H9 (cell line): ENCODE results near the gene SCRN3. TPM values are rescaled to one million over a fixed set of nuclear protein-coding genes. Genes with fewer than 3 reads are reported as not detected.
"Not testable (repeated sequence)": the region's sequence is repeated elsewhere in the genome, so short reads cannot be mapped to it uniquely, and the experiment has no call there.

Experiments
- DNase-seq: peaks from one replicate; pipeline ENCODE4 v3.0.0-alpha.2; 2017
- H2AFZ ChIP-seq: one replicate; pipeline ENCODE4 v1.6.1; 2013; ENCODE audit warnings: mild to moderate bottlenecking, low read length, control low read depth, moderate library complexity
- H2AK5ac ChIP-seq: 2 replicates; pipeline ENCODE4 v1.6.1; 2013; ENCODE audit warnings: low read length, control low read depth, mixed read lengths; ENCODE audit not compliant: insufficient read length
- H2BK120ac ChIP-seq: one replicate; pipeline ENCODE4 v1.6.1; 2013; ENCODE audit warnings: low read depth, mild to moderate bottlenecking, low read length, control low read depth, inconsistent platforms; ENCODE audit not compliant: poor library complexity, severe bottlenecking
- H2BK12ac ChIP-seq: 2 replicates; pipeline ENCODE4 v1.6.1; 2013; ENCODE audit warnings: low read length, control low read depth, mixed read lengths, low read depth; ENCODE audit not compliant: insufficient read length
- H2BK15ac ChIP-seq: 2 replicates; pipeline ENCODE4 v1.6.1; 2013; ENCODE audit warnings: low read depth, low read length, control low read depth
- H2BK20ac ChIP-seq: one replicate; pipeline ENCODE4 v1.6.1; 2013; ENCODE audit warnings: low read depth, mild to moderate bottlenecking, low read length, control low read depth, inconsistent platforms; ENCODE audit not compliant: poor library complexity, severe bottlenecking
- H2BK5ac ChIP-seq: 2 replicates; pipeline ENCODE4 v1.6.1; 2013; ENCODE audit warnings: low read length, control low read depth, mixed read lengths; ENCODE audit not compliant: insufficient read length
- H3K14ac ChIP-seq: 2 replicates; pipeline ENCODE4 v1.6.1; 2013; ENCODE audit warnings: low read length, control low read depth; ENCODE audit not compliant: insufficient read depth
- H3K18ac ChIP-seq: 2 replicates; pipeline ENCODE4 v1.6.1; 2013; ENCODE audit warnings: low read depth, mild to moderate bottlenecking, mixed read lengths, low read length, control low read depth; ENCODE audit not compliant: insufficient read length
- H3K23ac ChIP-seq: 2 replicates; pipeline ENCODE4 v1.6.1; 2013; ENCODE audit warnings: low read length, control low read depth, mixed read lengths, low read depth; ENCODE audit not compliant: insufficient read length
- H3K23me2 ChIP-seq: 2 replicates; pipeline ENCODE4 v1.6.1; 2013; ENCODE audit warnings: low read depth, mild to moderate bottlenecking, mixed read lengths, low read length, control low read depth; ENCODE audit not compliant: insufficient read length, poor library complexity, severe bottlenecking
- H3K27ac ChIP-seq: 2 replicates; pipeline ENCODE4 v1.5.1; 2013; ENCODE audit warnings: low read length, control low read depth, mixed read lengths, low read depth; ENCODE audit not compliant: insufficient read length
- H3K27me3 ChIP-seq: 2 replicates; pipeline ENCODE4 v1.6.1; 2013; ENCODE audit warnings: low read length, control low read depth, inconsistent platforms; ENCODE audit not compliant: insufficient read depth
- H3K4ac ChIP-seq: 2 replicates; pipeline ENCODE4 v1.6.1; 2013; ENCODE audit warnings: low read depth, mild to moderate bottlenecking, control low read depth, inconsistent platforms, low read length, moderate library complexity
- H3K4me1 ChIP-seq: 2 replicates; pipeline ENCODE4 v1.6.1; 2013; ENCODE audit warnings: low read length, control low read depth, inconsistent platforms; ENCODE audit not compliant: insufficient read depth
- H3K4me2 ChIP-seq: 2 replicates; pipeline ENCODE4 v1.6.1; 2013; ENCODE audit warnings: low read length, control low read depth, mixed read lengths; ENCODE audit not compliant: insufficient read length, insufficient read depth
- H3K56ac ChIP-seq: 2 replicates; pipeline ENCODE4 v1.6.1; 2013; ENCODE audit warnings: low read depth, mild to moderate bottlenecking, mixed read lengths, low read length, control low read depth; ENCODE audit not compliant: insufficient read length
- H3K79me1 ChIP-seq: 2 replicates; pipeline ENCODE4 v1.6.1; 2013; ENCODE audit warnings: low read depth, mild to moderate bottlenecking, moderate library complexity, low read length, control low read depth, inconsistent platforms; ENCODE audit not compliant: insufficient read depth, poor library complexity, severe bottlenecking
- H3K79me2 ChIP-seq: 2 replicates; pipeline ENCODE4 v1.6.1; 2013; ENCODE audit warnings: low read length, control low read depth, inconsistent platforms; ENCODE audit not compliant: insufficient read depth
- H3K9ac ChIP-seq: 2 replicates; pipeline ENCODE4 v1.6.1; 2013; ENCODE audit warnings: low read length, control low read depth, mixed read lengths; ENCODE audit not compliant: insufficient read length; ENCODE audit errors: extremely low read depth
- H3K9me3 ChIP-seq: one replicate; pipeline ENCODE4 v1.6.1; 2013; ENCODE audit warnings: low read depth, low read length, inconsistent platforms; ENCODE audit not compliant: control insufficient read depth
- H3T11ph ChIP-seq: one replicate; pipeline ENCODE4 v1.6.1; 2013; ENCODE audit warnings: mild to moderate bottlenecking, low read length, control low read depth, inconsistent platforms
- H4K20me1 ChIP-seq: one replicate; pipeline ENCODE4 v1.6.1; 2013; ENCODE audit not compliant: control insufficient read depth, insufficient read length, insufficient read depth
- H4K5ac ChIP-seq: 2 replicates; pipeline ENCODE4 v1.6.1; 2013; ENCODE audit warnings: low read depth, mild to moderate bottlenecking, mixed read lengths, low read length, control low read depth; ENCODE audit not compliant: insufficient read length
- H4K8ac ChIP-seq: replicated peaks from 2 replicates; pipeline ENCODE4 v1.6.1; 2013; ENCODE audit warnings: low read length, control low read depth, mixed read lengths, low read depth; ENCODE audit not compliant: insufficient read length
- H4K91ac ChIP-seq: 2 replicates; pipeline ENCODE4 v1.6.1; 2013; ENCODE audit warnings: low read depth, mild to moderate bottlenecking, moderate library complexity, mixed read lengths, low read length, control low read depth; ENCODE audit not compliant: insufficient read length
- H3K27ac Mint-ChIP-seq, 3 experiments: 2 replicates in 2 of 3; 3 replicates in 1 of 3; pipeline ENCODE4 v1.8.0; 2020 to 2021; ENCODE audit warnings: mixed read lengths in 3 of 3, mild to moderate bottlenecking in 1 of 3, moderate library complexity in 1 of 3
- H3K27me3 Mint-ChIP-seq: 2 replicates; pipeline ENCODE4 v1.8.0; 2021; ENCODE audit warnings: low read depth, mild to moderate bottlenecking, moderate library complexity, mixed read lengths
- H3K36me3 Mint-ChIP-seq, 3 experiments: 2 replicates in 2 of 3; 3 replicates in 1 of 3; pipeline ENCODE4 v1.8.0; 2020 to 2021; ENCODE audit warnings: low read depth in 3 of 3, mixed read lengths in 3 of 3; ENCODE audit not compliant: insufficient read depth in 1 of 3
- H3K4me1 Mint-ChIP-seq, 2 experiments: 2 replicates each; pipeline ENCODE4 v1.8.0; 2020; ENCODE audit warnings: mixed read lengths in 2 of 2
- H3K4me3 Mint-ChIP-seq, 2 experiments: 2 replicates in 1 of 2; 3 replicates in 1 of 2; pipeline ENCODE4 v1.8.0; 2020 to 2021; ENCODE audit warnings: mild to moderate bottlenecking in 2 of 2, mixed read lengths in 2 of 2, moderate library complexity in 1 of 2
- H3K9me3 Mint-ChIP-seq, 2 experiments: 2 replicates in 1 of 2; 3 replicates in 1 of 2; pipeline ENCODE4 v1.8.0; 2020; ENCODE audit warnings: mild to moderate bottlenecking in 2 of 2, mixed read lengths in 2 of 2, moderate library complexity in 1 of 2
- WGBS: extraction: QIAGEN DNeasy Blood & Tissue Kit; methylation state at CpG from one replicate; pipeline ENCODE4 v1.1.7; 2013; ENCODE audit warnings: missing lambda C conversion rate, low lambda C conversion rate, mixed read lengths; ENCODE audit not compliant: insufficient read length; ENCODE audit errors: extremely low coverage; 5-methylcytosine and 5-hydroxymethylcytosine counted together
- total RNA-seq: library from RNA; stranded (reverse); gene quantifications from 2 replicates; pipeline ENCODE4 v1.2.1, GENCODE V29; 2021
- TF ChIP-seq, protein P1 (sequence below): fragments of 200-600 bp; sonication (generic); conservative IDR thresholded peaks from 3 replicates; pipeline ENCODE4 v1.8.0; 2021; ENCODE audit warnings: antibody characterized with exemption, mild to moderate bottlenecking

The SCRN3 gene
- total RNA-seq, 1 experiment from 2014 or later = 8.7 TPM

- H3K36me3 Mint-ChIP-seq = peaks cover 2 to 6% (median 5%) of the 10 kb centered on the region in 3 experiments; a peak in 5 of 7 replicates
- Histone ChIP-seq H4K91ac (no peak overlapping the region), H3T11ph (no peak overlapping the region), H3K23ac (no peak overlapping the region), H3K18ac (no peak overlapping the region), H4K8ac (no peak overlapping the region), H3K4me2 (no peak overlapping the region), H2BK5ac (no peak overlapping the region), H3K79me2 (no peaks in the 10 kb centered on the region), H3K9me3 (no peaks in the 10 kb centered on the region), H2BK20ac (no peak overlapping the region), H3K79me1 (no peaks in the 10 kb centered on the region), H2AFZ (no peak overlapping the region), H2BK15ac (no peak overlapping the region), H3K9ac (no peak overlapping the region), H2BK12ac (no peak overlapping the region), H2AK5ac (no peak overlapping the region), H3K56ac (no peak overlapping the region), H3K14ac (no peak overlapping the region), H3K27me3 (no peaks in the 10 kb centered on the region), H3K4ac (no peak overlapping the region), H3K27ac (no peak overlapping the region), H4K5ac (no peak overlapping the region), H3K23me2 (no peaks in the 10 kb centered on the region), H3K4me1 (no peaks in the 10 kb centered on the region), H2BK120ac (no peak overlapping the region), H4K20me1 (no peaks in the 10 kb centered on the region)
- TF ChIP-seq, protein P1, sequence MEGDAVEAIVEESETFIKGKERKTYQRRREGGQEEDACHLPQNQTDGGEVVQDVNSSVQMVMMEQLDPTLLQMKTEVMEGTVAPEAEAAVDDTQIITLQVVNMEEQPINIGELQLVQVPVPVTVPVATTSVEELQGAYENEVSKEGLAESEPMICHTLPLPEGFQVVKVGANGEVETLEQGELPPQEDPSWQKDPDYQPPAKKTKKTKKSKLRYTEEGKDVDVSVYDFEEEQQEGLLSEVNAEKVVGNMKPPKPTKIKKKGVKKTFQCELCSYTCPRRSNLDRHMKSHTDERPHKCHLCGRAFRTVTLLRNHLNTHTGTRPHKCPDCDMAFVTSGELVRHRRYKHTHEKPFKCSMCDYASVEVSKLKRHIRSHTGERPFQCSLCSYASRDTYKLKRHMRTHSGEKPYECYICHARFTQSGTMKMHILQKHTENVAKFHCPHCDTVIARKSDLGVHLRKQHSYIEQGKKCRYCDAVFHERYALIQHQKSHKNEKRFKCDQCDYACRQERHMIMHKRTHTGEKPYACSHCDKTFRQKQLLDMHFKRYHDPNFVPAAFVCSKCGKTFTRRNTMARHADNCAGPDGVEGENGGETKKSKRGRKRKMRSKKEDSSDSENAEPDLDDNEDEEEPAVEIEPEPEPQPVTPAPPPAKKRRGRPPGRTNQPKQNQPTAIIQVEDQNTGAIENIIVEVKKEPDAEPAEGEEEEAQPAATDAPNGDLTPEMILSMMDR = no peak
- H3K9me3 Mint-ChIP-seq = no peaks in the 10 kb centered on the region
- H3K4me1 Mint-ChIP-seq = no peaks in the 10 kb centered on the region
- DNase-seq = no peak
- H3K4me3 Mint-ChIP-seq = no peak overlapping the region
- H3K27me3 Mint-ChIP-seq = no peaks in the 10 kb centered on the region
- no peak overlapping the region for H3K27ac Mint-ChIP-seq
- no CpG with 5 or more reads among the region's 3 CpGs for WGBS
Measured at GRCh38 chr2:174385201-174385600, 10.3 kb upstream of the SCRN3 start.

DNA sequence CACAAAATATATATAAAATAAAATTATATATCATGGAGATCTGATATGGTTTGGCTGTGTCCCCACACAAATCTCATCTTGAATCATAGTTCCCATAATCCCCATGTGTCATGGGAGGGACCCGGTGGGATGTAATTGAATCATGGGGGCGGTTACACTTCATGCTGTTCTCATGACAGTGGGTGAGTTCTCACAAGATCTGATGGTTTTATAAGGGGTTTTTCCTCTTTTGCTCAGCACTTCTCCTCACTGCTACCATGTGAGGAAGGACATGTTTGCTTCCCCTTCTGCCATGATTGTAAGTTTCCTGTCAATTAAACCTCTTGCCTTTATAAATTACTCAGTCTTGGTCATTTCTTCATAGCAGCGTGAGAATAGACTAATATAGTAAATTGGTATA, 6.8 kb upstream of the SCRN3 start:
- not testable (repeated sequence) for H2BK15ac ChIP-seq, H2AFZ ChIP-seq, H3K56ac ChIP-seq, H3K4ac ChIP-seq, H3K9ac ChIP-seq, H3T11ph ChIP-seq, H3K79me2 ChIP-seq, H2AK5ac ChIP-seq, H3K4me1 ChIP-seq, H3K14ac ChIP-seq, H3K27ac Mint-ChIP-seq, H4K8ac ChIP-seq, H3K4me1 Mint-ChIP-seq, H4K91ac ChIP-seq, H4K5ac ChIP-seq, H4K20me1 ChIP-seq, H2BK120ac ChIP-seq, H3K4me3 Mint-ChIP-seq, H3K27me3 Mint-ChIP-seq, H3K27ac ChIP-seq, H2BK20ac ChIP-seq, DNase-seq, H3K23ac ChIP-seq, H3K9me3 Mint-ChIP-seq, H3K27me3 ChIP-seq, H2BK12ac ChIP-seq, H3K36me3 Mint-ChIP-seq, H3K4me2 ChIP-seq, H2BK5ac ChIP-seq, H3K79me1 ChIP-seq, H3K9me3 ChIP-seq, H3K23me2 ChIP-seq, H3K18ac ChIP-seq
- WGBS = no CpG with 5 or more reads among the region's 3 CpGs
